GM18867 (cell line): ENCODE results near the gene PSG2.
"Not testable (repeated sequence)": the region's sequence is repeated elsewhere in the genome, so short reads cannot be mapped to it uniquely, and the experiment has no call there.

Experiments used
- ATAC-seq: cut with Tn5 transposase; IDR thresholded peaks from one replicate; pipeline ENCODE4 v1.9.1; 2021; ENCODE audit warnings: mild to moderate bottlenecking, moderate library complexity; ENCODE audit not compliant: unreplicated experiment

The PSG2 gene

DNA sequence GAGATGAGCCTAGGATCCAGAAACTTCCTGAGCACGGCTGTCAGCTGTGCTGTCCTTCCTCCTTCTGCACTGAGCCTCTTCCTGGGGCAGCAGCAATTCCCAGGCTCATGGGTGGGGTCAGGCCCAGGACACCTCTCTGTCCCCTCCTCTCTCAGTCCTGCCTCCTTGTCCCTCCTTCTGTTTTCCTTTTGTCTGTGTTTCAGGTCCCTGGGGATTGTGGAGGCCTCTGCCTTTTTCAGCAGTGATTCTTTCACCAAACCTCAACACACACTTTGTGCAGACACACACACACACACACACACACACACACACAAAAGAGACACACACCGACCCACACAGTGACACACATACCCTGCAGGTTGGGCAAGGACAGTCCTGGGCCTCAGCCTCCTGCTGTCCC lies at the start of gene PSG2:
Gene PSG2, minus strand, starts transcription at position 101 of the 400 bp plus-strand sequence. CDS start 132 bp downstream, outside the sequence.
- not testable (repeated sequence) for ATAC-seq

DNA sequence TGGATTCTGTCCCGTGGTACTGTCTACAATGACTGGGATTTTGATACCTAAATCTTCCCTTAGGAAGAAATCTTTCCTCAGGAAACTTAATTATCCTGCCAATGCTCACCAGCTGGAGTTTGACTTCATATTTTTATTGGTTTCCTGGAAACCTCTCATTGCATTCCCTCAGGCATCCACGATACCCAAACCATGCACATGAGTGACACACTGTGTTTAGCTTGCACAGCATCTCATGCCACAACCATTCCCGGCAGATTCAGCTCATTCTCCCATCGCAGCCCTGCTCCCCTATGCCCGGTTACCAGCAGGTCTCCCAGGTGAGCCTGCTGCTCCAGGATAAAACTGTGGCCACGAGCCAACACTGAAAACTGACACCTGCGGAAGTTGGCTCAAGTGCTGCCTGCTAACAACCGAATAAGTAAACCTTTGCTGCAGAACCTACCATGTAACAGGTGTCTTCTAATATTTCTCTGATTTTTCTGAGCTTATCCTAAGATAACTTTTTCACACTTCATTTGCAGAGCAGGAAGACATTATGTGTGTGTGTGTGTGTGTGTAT lies 48.9 kb upstream of the PSG2 start:
- not testable (repeated sequence) for ATAC-seq

DNA sequence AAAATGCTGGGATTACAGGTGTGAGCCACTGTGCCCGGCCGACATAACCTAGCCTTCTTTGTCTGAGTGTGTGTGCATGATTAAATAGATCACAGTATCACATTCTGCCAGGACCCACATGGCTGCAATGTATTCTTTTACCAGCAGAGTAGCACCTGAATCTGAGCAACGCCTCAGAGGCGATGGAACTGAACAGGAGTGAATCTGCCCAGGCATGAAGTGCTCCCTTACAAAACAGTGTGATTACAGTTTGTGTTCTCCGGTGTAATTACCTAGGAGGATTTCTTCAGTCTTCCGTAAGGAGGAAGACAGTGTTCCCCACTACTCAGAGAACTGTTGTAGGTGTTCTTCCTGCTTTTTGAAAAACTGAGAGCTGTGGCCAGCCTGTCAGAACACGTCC lies 46.7 kb upstream of the PSG2 start:
- ATAC-seq: not testable (repeated sequence)

DNA sequence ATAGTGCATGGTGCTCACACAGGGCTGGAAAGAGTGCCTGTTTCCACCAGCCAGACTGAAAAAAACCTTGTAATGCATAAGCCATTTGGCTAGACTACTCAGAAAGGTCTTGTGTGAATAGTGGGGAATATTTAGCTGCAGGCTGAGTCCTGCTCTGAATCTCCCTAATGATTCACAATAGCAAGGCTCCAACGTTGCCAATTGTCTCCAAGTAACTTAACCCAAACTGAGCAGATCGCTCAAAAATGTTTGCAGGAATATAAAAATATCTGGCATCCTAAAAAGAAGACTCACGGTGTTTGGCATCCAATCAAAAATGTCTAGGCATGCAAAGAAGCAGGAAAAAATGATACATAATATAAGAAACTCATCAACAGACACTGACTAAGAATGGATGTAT lies 44.8 kb upstream of the PSG2 start:
- ATAC-seq: not testable (repeated sequence)

DNA sequence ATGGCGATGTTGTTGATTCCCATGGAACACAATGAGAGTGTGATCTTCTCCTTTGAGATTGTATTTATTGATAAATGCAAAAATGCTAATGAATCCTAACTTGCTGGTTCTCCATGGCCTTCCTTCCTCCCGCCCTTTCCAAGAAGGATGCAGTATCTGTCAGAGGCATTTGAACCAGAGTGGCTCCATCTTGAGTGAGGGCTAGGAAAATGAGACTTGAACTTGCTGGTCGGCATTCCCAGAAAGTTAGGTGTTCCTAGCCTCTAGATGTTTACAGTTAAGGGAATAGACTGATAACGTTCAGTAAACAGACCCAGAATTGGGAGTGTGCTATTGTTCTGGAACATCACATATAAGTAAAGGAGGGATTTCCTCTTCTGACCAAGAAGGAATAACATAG lies 44.2 kb upstream of the PSG2 start:
- ATAC-seq: no peak

DNA sequence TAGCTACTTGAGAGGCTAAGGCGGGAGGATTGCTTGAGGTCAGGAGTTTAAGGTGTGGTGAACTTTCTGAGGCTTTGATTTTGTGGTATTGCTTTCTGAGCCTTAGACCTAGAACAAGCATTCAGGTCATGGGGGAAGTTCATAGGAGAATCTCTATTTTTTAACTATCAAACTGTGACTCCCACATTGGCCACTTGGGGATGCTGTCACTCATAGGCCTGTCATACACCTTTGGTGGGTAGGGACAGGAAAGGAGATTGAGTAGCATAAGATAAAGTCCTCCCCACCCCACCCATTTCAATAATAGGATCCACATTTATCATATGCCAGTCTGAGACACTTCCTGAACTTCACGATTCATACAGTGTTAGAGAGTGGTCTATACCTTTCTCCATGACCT lies 41.9 kb upstream of the PSG2 start:
- no peak for ATAC-seq

DNA sequence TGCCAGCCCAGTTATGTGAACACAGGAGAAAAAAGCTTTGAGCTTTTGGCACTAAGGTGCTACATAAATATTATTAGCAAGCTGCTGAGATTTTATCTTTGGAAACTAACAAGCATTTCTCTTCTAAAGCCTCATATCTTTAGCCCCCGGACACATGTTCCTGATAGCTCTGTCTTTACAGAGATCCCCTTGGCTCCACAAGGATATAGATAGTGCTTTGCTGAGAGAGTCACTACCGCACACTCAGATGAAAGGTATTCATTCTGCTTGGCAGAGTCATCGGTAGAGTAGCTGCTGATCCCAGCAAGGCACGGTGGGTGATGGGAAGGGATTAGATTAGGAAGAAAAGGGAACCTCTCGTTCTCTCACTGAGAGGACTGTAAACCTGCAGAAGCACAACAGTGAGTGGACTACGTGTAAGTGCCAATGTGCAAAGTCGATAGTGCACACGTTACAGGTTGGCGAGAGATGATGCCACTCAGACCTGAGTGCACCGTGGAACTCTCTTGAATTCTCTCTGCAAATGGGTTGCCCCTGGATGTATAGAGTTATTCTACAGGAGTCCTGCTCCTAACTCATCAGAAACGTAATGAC lies 38.0 kb upstream of the PSG2 start:
- ATAC-seq: not testable (repeated sequence)

DNA sequence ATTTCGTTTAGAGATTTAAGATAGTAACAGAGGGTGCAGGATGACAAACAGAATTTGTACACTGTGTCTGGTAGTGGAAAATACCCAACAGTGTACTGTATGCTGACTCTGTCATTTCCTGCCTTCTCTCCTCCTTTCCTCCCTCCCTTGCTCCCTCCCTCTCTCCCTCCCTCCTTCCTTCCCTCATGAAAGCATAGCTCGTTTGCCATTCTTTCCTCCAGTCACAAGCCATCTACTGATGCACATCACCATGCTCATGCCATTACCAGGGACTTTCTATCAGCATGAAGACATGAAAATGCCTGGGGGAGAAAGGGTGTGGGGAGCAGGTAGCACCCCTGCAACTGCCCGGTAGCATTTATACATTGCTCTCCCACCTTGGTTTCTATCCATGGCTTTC lies 37.0 kb upstream of the PSG2 start:
- not testable (repeated sequence) for ATAC-seq

DNA sequence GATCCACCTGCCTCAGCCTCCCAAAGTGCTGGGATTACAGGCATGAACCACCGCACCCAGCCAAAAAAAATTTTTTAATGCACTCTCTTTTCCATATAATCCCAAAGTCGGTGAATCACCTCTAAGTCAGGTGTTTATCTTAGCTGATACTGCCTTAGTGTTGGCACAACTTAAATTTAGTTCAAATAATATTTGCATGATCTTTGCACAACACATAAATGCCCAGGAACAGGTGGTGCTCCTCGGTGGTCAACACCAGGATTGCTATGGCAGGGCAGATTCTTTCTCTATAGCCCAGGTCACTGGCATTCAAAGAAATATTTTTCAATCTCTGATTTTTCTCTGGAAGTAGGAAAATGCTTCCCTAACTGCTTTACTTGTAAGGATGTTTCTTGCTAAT lies 33.9 kb upstream of the PSG2 start:
- not testable (repeated sequence) for ATAC-seq

DNA sequence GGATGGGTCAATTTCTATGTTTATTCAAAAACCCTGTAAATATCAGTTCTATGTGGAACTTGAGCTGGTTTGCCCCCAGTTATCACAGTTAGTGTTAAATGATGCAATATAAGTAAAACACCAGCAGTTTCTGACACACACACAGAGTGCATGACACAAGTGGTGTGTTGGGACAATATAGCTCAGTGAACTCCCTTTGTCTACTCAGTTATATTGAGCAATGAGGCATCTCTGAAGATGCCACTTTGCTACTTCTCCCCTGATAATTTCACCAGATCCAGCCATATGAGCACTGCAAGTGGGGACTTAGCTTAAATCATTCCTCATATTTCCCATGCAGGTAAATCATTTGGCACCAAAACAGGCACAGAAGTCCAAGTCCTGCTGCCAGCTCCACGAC lies 33.0 kb upstream of the PSG2 start:
- not testable (repeated sequence) for ATAC-seq

DNA sequence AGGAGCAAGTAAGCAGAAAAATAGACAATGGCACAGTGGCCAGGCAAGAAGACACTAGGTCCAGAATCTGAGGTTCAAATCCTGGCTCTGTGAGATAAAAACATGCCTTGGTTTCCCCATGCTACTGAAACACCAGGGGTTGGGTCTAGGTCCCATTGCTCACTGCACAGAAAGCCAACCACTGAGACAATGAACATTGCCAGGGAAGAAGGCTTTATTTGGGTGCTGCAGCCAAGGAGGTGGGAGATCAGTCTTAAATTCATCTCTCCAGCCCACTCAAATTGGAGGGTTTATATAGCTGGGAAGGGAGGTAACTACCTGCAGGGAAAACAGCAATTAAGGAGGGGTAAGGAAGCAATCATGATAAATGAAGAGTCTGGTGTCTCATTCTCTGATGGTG lies 32.6 kb upstream of the PSG2 start:
- not testable (repeated sequence) for ATAC-seq

DNA sequence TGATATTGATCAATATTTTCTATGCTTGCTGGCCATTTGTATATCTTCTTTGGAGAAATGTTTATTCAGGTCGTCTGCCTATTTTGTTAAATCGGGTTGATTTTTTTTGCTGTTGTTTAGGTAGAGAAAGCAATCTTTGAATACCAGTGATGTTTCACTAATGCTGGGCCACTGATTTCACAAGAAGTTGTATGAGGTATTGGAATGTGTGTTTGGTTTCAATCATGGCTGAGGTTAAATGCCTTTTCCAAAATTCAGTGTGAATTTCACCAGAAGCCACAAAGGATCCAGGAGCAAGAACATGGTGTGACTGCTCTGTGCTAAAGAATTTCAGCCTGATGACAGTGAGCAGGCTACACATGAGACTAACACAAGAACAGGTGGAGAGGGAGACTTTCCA lies 32.1 kb upstream of the PSG2 start:
- ATAC-seq: not testable (repeated sequence)

DNA sequence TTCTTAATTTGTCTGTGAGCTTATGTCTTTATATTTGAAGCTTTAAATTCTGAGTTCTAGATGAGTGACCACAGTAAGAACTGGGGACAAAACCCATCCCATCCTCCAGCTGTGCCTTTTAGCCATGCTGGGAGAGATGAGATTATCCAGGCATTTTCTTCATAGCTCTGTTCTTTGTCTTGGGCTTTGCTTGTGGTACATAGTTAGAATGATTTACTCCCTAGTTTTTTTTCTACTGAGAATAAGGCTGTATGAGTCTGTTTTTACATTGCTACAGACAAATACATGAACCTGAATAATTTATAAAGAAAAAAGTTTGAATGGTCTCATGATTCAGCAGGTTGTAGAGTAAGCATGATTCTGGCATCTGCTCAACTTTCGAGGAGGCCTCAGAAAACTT lies 24.9 kb upstream of the PSG2 start:
- ATAC-seq: not testable (repeated sequence)

DNA sequence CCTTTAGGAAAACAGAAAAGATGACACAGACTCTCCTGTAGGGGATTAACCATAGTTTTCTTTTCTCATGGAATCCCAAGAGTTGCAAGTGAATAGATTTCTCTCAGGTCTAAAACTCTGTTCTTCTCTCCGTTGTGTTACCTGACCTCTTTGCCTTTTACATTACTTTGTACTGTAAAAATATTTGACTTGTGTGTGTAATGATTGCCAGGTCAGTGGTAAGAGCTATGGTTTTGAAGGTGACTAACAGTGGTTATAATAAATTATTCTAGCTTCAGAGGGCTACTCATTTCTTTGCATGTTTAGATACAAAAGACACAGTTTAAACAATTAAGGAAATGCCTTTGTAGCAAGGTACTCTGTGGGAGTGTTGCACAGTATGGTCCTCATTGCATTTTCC lies 23.0 kb upstream of the PSG2 start:
- no peak for ATAC-seq

DNA sequence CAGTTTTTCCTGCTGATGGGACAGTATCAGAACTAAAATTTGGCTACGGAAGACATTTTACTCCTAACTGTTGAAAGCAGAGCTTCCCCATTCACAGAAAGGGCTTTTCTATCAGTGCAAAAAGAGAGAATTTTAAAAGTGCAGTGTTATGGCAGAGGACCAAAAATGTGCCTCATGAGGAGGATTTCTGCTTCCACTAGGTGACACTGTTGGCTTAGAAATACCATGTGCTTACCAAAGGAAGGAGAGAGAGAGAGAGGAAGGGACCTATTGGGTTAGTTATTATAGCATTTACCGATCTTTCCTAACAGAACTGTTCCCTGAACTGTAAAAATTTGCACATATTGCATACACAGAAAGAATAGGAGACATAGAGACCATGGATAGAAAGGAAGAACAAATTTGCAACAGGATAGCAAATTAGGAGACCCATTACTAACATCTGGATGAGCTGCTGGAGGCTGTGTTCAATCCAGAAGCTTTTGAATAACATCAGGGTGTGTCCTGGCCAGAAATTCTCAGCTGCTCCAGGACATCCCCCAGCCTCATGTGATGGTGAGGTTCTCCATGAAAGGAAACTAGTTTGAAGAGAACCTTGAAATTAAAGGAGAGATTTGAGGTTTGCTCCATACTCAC lies 21.8 kb upstream of the PSG2 start:
- ATAC-seq: not testable (repeated sequence)

DNA sequence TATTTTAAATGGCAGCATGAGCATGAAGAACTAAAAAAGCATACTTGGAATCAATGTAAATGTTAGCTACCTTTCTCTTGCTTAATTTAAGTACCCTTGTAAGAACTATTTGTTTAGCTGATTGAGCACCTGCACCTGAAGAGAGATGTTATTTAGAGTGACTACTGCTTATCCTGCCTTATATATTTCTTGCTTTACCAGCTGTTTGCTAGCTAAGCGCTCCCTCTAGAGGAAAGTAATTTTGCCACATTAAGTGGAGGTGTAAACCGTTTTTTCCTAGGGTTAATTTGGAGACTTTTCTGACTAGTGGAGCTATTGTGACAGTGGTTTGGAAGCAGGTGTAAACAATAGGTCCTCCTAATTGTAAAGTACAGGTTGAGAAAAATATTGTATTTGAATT lies 19.4 kb upstream of the PSG2 start:
- no peak for ATAC-seq

DNA sequence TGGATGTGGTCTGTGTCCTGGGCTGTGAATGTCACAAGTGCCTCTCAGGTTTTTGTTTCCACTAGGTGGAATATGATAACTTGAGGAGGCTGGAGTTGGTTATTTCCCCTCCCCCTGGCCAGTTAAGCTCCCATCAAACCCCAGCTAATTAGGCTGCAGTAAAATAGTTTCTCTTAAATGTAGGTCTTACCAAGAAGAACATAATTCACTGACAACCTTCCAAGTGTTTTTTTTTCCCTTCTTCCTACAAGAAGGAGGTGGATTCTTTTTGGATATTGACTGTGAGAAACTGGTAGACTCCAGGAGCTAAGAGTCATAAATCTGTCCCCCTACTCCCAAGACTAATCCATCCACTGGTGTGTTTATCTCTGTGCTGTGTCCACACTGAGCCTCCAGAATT lies 15.9 kb upstream of the PSG2 start:
- ATAC-seq: not testable (repeated sequence)

DNA sequence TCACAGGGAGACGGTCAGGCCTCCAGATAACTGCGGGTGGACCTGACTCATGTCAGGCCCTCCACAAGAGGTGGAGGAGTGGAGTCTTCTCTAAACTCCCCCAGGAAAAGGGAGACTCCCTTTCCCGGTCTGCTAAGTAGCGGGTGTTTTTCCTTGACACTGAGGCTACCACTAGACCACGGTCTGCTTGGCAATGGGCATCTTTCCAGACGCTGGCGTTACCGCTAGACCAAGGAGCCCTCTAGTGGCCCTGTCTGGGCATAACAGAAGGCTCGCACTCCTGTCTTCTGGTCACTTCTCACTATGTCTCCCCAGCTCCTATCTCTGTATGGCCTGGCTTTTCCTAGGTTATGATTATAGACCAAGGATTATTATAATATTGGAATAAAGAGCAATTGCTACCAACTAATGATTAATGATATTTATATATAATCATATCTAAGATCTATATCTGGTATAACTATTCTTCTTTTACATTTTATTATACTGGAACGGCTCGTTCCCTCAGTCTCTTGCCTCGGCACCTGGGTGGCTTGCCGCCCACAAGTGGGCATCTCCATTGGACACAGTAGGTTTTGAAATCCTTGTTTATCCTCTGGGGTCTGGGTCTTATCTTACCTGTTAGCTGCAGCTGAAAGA lies 5.3 kb upstream of the PSG2 start:
- not testable (repeated sequence) for ATAC-seq

DNA sequence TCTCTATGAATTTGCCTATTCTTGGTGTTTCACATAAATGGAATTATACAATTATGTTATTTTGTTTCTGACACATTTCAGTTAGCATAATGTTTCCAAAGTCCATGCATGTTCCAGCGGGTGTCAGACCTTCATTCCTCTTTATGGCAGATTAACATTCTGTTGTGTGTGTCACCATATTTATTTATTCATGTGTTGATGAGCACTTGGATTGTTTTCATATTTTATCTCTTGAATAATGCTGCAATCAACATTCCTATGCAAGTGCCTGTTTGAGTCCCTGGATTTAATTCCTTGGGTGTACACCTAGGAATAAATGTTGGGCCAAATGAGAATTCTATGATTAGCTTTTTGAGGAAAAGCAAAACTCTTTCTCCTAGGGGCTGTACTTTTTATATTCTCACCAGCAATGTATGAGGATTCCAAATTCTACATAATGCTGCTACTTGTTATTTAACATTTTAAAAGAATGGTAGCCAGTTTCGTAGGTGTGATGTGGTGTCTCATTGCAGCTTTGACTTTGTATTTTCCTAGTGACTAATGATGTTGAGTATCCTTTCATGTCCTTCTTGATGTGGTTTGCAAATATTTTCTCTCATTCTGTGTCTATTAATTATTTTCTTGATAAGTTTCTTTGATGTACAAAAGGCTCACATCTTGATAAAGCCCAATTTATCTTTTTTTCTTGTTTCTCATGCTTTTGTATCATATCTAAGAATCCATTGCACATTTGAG lies 3.5 kb upstream of the PSG2 start:
- not testable (repeated sequence) for ATAC-seq

DNA sequence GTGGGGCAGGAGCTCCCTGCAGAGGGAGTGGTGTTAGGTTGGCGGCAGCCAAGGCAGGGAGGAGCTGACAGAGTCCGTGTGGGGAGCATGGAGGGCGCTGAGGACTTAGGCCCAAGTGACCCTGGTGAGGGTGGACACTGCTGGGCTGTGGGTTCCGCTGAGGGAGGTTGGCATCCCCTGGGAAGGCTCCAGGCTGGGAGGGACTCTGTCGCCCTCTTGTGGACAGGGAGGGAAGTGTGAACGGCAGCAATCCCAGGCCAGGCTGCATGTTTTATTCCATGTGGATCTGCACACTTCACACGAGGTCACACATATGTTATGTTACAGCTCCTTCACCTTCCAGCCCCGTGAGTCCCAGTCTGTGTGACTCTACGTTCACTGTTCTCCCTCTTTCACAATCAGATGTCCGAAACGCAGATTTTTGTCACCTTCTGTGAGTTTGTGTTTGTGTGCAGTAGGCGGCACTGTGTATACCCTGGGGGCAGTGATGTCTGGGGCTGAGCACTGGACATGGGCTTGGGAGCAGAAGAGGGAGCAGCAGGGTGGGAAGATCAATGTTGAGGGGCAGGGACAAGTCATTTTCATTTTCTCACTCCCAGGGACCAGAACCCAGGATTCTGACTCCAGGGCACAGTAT lies 1.8 kb upstream of the PSG2 start:
- ATAC-seq: not testable (repeated sequence)

DNA sequence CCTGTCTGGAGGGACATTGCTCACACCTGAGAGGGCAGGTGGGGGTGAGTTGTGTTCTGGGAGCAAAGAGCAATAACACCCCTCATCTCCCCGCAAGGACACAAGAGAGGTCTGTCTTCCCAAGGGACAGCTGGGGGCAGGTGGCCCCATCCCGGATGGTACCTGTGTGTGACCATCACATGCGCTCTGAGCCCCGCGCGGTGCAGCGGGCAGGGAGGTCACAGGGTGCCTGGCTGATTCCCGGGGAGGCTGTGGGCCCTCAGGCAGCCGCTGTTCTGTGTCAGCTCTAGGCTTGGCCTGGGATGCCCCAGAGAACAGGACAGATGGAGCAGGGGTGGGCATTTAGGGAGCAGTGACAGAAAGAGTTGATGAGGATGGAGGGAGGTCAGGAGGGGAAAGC lies 1.2 kb upstream of the PSG2 start:
- not testable (repeated sequence) for ATAC-seq
